PC-9 (cell line): ENCODE measurements around the gene LEFTY2. TPM values are rescaled to one million over a fixed set of nuclear protein-coding genes. Genes with fewer than 3 reads are reported as not detected.
A peak's percentile ranks its signal among the peaks of the same experiment; 100 is the strongest.
"Not testable (repeated sequence)": the region's sequence is repeated elsewhere in the genome, so short reads cannot be mapped to it uniquely, and the experiment has no call there.

Source experiments
- BruUV-seq: library from RNA; stranded (reverse); fragments of 400-500 nt; replicated peaks from 2 replicates; lab custom pipeline; 2021; lab: Mats Ljungman, UMichigan
- CTCF ChIA-PET: fragments of 300-600 bp; sonication (Branson Sonifier 250); formaldehyde crosslinking; loops from one replicate; lab custom pipeline; 2022; ENCODE audit warnings: antibody characterized with exemption; lab: Charles Lee
- POLR2A ChIA-PET: fragments of 300-600 bp; sonication (Branson Sonifier 250); formaldehyde crosslinking; loops from one replicate; lab custom pipeline; 2022; ENCODE audit warnings: antibody characterized with exemption; ENCODE audit not compliant: unreplicated experiment; lab: Charles Lee
- DNase-seq, 2 experiments: peaks; one replicate each; pipeline versions ENCODE4 v3.0.0 to v3.0.0-alpha.2; 2015 to 2022; ENCODE audit warnings: mixed read lengths in 1 of 2
- H2AFZ ChIP-seq: fragments of 200-600 bp; sonication (generic); 2 replicates; pipeline ENCODE4 v1.8.1; 2017; ENCODE audit warnings: antibody characterized with exemption
- H3F3A ChIP-seq: fragments of 200-600 bp; sonication (generic); 2 replicates; pipeline ENCODE4 v1.8.1; 2017; ENCODE audit warnings: antibody characterized with exemption, mild to moderate bottlenecking, low read depth; ENCODE audit not compliant: insufficient read depth
- H3K27ac ChIP-seq: fragments of 200-600 bp; sonication (generic); 2 replicates; pipeline ENCODE4 v1.6.1; 2016; ENCODE audit warnings: mixed run types
- H3K27me3 ChIP-seq: fragments of 200-600 bp; sonication (generic); 2 replicates; pipeline ENCODE4 v1.6.1; 2016; ENCODE audit warnings: low read depth, mixed run types; ENCODE audit not compliant: insufficient read depth
- H3K36me3 ChIP-seq: fragments of 200-600 bp; sonication (generic); 2 replicates; pipeline ENCODE4 v1.6.1; 2016; ENCODE audit warnings: low read depth, mixed run types
- H3K4me1 ChIP-seq: fragments of 200-600 bp; sonication (generic); replicated peaks from 2 replicates; pipeline ENCODE4 v1.6.1; 2016; ENCODE audit warnings: mixed run types; ENCODE audit not compliant: insufficient read depth
- H3K4me2 ChIP-seq: fragments of 200-600 bp; sonication (generic); 2 replicates; pipeline ENCODE4 v1.6.1; 2017; ENCODE audit warnings: mixed run types
- H3K4me3 ChIP-seq: fragments of 200-600 bp; sonication (generic); 2 replicates; pipeline ENCODE4 v1.6.1; 2016; ENCODE audit warnings: mixed run types
- H3K79me2 ChIP-seq: fragments of 200-600 bp; sonication (generic); 2 replicates; pipeline ENCODE4 v1.6.1; 2017; ENCODE audit warnings: low read depth, mixed run types
- H3K9me2 ChIP-seq: fragments of 200-600 bp; sonication (generic); 2 replicates; pipeline ENCODE4 v1.8.1; 2017; ENCODE audit warnings: mild to moderate bottlenecking; ENCODE audit not compliant: insufficient read depth
- H3K9me3 ChIP-seq: fragments of 200-600 bp; sonication (generic); 2 replicates; pipeline ENCODE4 v1.8.1; 2016; ENCODE audit warnings: low read depth; ENCODE audit not compliant: insufficient read depth
- H4K20me1 ChIP-seq: fragments of 200-600 bp; sonication (generic); 2 replicates; pipeline ENCODE4 v1.8.1; 2017; ENCODE audit not compliant: insufficient read depth
- CTCF ChIP-seq: fragments of 200-600 bp; sonication (generic); conservative IDR thresholded peaks from 2 replicates; pipeline ENCODE4 v1.6.1; 2017; ENCODE audit warnings: mixed run types, antibody characterized with exemption, mild to moderate bottlenecking, moderate library complexity
- EZH2 ChIP-seq: fragments of 200-600 bp; sonication (generic); IDR thresholded peaks from 2 replicates; pipeline ENCODE4 v1.8.0; 2017; ENCODE audit warnings: antibody characterized with exemption, low read depth
- intact Hi-C: fragments of 100-400 bp; cut with micrococcal nuclease; formaldehyde crosslinking; loops from one replicate; pipeline ENCODE4 v1.10.0; 2022; ENCODE audit not compliant: unreplicated experiment
- total RNA-seq: library from RNA; stranded (reverse); gene quantifications from 2 replicates; pipeline ENCODE4 v1.2.3, GENCODE V29; 2021

The LEFTY2 gene
- total RNA-seq, 1 experiment from 2014 or later = not detected

GRCh38 chr1:225973158-225973557 is 32.1 kb upstream of the LEFTY2 start:
- TF ChIP-seq CTCF (no peak), EZH2 (no peak)
- Histone ChIP-seq H3K4me3 (no peak overlapping the region), H2AFZ (no peak overlapping the region), H3K79me2 (no peaks in the 10 kb centered on the region), H3K9me2 (no peaks in the 10 kb centered on the region), H3K27me3 (no peaks in the 10 kb centered on the region), H3K4me1 (no peaks in the 10 kb centered on the region), H3K27ac (no peak overlapping the region), H3K4me2 (no peak overlapping the region), H3K36me3 (no peaks in the 10 kb centered on the region), H3F3A (peaks cover 16% of the 10 kb centered on the region), H3K9me3 (no peaks in the 10 kb centered on the region), H4K20me1 (no peaks in the 10 kb centered on the region)
- DNase-seq = peak; percentile 14 to 40
- intact Hi-C loops = loop anchor here (10.0 kb wide), 3 partner anchors 128 to 658 kb away; no protein-coding TSS in a partner anchor
- ChIA-PET POLR2A (interaction anchor here (0.6 kb wide), 1 partner anchor 45 kb away, joined by 3 read pairs; no protein-coding TSS in a partner anchor), CTCF (interaction anchor here (0.7 kb wide), 1 partner anchor 98 kb away, joined by 3 read pairs; no protein-coding TSS in a partner anchor)
- BruUV-seq = no TSS peak

GRCh38 chr1:225972344-225973152 is 31.5 kb upstream of the LEFTY2 start:
- Histone ChIP-seq H4K20me1 (no peaks in the 10 kb centered on the region), H3K79me2 (no peaks in the 10 kb centered on the region), H3K4me2 (no peak overlapping the region), H3K27ac (no peak overlapping the region), H3K36me3 (no peaks in the 10 kb centered on the region), H3K4me3 (no peak overlapping the region), H3K27me3 (no peaks in the 10 kb centered on the region), H3K9me2 (no peaks in the 10 kb centered on the region), H2AFZ (no peak overlapping the region), H3K9me3 (no peaks in the 10 kb centered on the region), H3F3A (peaks cover 16% of the 10 kb centered on the region), H3K4me1 (no peaks in the 10 kb centered on the region)
- no TSS peak for BruUV-seq
- ChIA-PET POLR2A (interaction anchor here (0.6 to 0.7 kb wide), 2 partner anchors 44 to 464 kb away, joined by 3 read pairs; no protein-coding TSS in a partner anchor), CTCF (no interaction called here)
- no peak for DNase-seq
- intact Hi-C loops = loop anchor here (10.0 kb wide), 3 partner anchors 128 to 658 kb away; no protein-coding TSS in a partner anchor
- no peak for TF ChIP-seq CTCF
- TF ChIP-seq EZH2 = no peak

- H3K36me3 ChIP-seq, H3K4me1 ChIP-seq, H4K20me1 ChIP-seq, H3K4me2 ChIP-seq, H3K27me3 ChIP-seq, H3K4me3 ChIP-seq, CTCF ChIA-PET, H3K9me2 ChIP-seq, H3K27ac ChIP-seq, POLR2A ChIA-PET, H3K9me3 ChIP-seq, BruUV-seq, H2AFZ ChIP-seq, H3F3A ChIP-seq, H3K79me2 ChIP-seq, DNase-seq: not testable (repeated sequence)
- intact Hi-C loops = loop anchor here (10.0 kb wide), 3 partner anchors 126 to 656 kb away; no protein-coding TSS in a partner anchor
These were observed 29.7 kb upstream of the LEFTY2 start for GRCh38 chr1:225970592-225971157.

GRCh38 chr1:225969751-225970150 is 28.7 kb upstream of the LEFTY2 start:
- H3F3A ChIP-seq, H3K4me1 ChIP-seq, H3K4me2 ChIP-seq, H4K20me1 ChIP-seq, H3K9me2 ChIP-seq, H3K4me3 ChIP-seq, H3K79me2 ChIP-seq, CTCF ChIA-PET, POLR2A ChIA-PET, BruUV-seq, H3K27ac ChIP-seq, H3K9me3 ChIP-seq, H3K27me3 ChIP-seq, H3K36me3 ChIP-seq, DNase-seq, H2AFZ ChIP-seq: not testable (repeated sequence)
- intact Hi-C loops = loop anchor here (10.0 kb wide), 3 partner anchors 125 to 655 kb away; no protein-coding TSS in a partner anchor
